HG03280 (cell line): ENCODE results near the gene MSGN1.

ENCODE experiments used
- ATAC-seq: cut with Tn5 transposase; IDR thresholded peaks from one replicate; pipeline ENCODE4 v1.9.1; 2021; ENCODE audit warnings: mild to moderate bottlenecking, moderate library complexity; ENCODE audit not compliant: unreplicated experiment

Gene MSGN1

GRCh38 chr2:17816396-17817245 lies at the start of gene MSGN1:
Gene MSGN1, plus strand, starts transcription at chr2:17816460. Its CDS starts 59 bp downstream, at chr2:17816519.
- no peak for ATAC-seq

GRCh38 chr2:17768894-17769293 lies 47.4 kb upstream of the MSGN1 start:
- ATAC-seq = no peak

- no peak for ATAC-seq
These were observed 44.3 kb upstream of the MSGN1 start for GRCh38 chr2:17771956-17772355.

GRCh38 chr2:17772532-17772931 lies 43.7 kb upstream of the MSGN1 start:
- ATAC-seq = no peak

- ATAC-seq = no peak
These were observed 35.7 kb upstream of the MSGN1 start for GRCh38 chr2:17780546-17780945.

- ATAC-seq = no peak
These were observed 34.8 kb upstream of the MSGN1 start for GRCh38 chr2:17781482-17781881.

- ATAC-seq = no peak
These were observed 29.5 kb upstream of the MSGN1 start for GRCh38 chr2:17786727-17787126.

- ATAC-seq = no peak
These were observed 27.5 kb upstream of the MSGN1 start for GRCh38 chr2:17788773-17789172.

- ATAC-seq = no peak
These were observed 25.7 kb upstream of the MSGN1 start for GRCh38 chr2:17790536-17790935.

- ATAC-seq = no peak
These were observed 25.0 kb upstream of the MSGN1 start for GRCh38 chr2:17791121-17791816.

GRCh38 chr2:17791817-17792130 lies 24.5 kb upstream of the MSGN1 start:
- ATAC-seq = no peak

GRCh38 chr2:17792515-17792914 lies 23.7 kb upstream of the MSGN1 start:
- no peak for ATAC-seq

GRCh38 chr2:17793296-17793695 lies 23.0 kb upstream of the MSGN1 start:
- ATAC-seq = no peak

- ATAC-seq = no peak
These were observed 22.4 kb upstream of the MSGN1 start for GRCh38 chr2:17793803-17794354.

- ATAC-seq = no peak
These were observed 21.0 kb upstream of the MSGN1 start for GRCh38 chr2:17795309-17795708.

GRCh38 chr2:17798338-17798737 lies 17.9 kb upstream of the MSGN1 start:
- ATAC-seq = no peak

- no peak for ATAC-seq
These were observed 16.7 kb upstream of the MSGN1 start for GRCh38 chr2:17799301-17800120.

GRCh38 chr2:17800219-17800618 lies 16.0 kb upstream of the MSGN1 start:
- ATAC-seq = no peak

- ATAC-seq = no peak
These were observed 15.4 kb upstream of the MSGN1 start for GRCh38 chr2:17800693-17801458.

GRCh38 chr2:17803497-17803896 lies 12.8 kb upstream of the MSGN1 start:
- ATAC-seq = no peak

GRCh38 chr2:17804358-17804757 lies 11.9 kb upstream of the MSGN1 start:
- ATAC-seq = no peak
